ENCODE results near the gene VAV3. TPM values are rescaled to one million over a fixed set of nuclear protein-coding genes. Genes with fewer than 3 reads are reported as not detected.
A peak's percentile ranks its signal among the peaks of the same experiment; 100 is the strongest.

VAV3 gene
- total and polyA plus RNA-seq, 4 donors, result 1.7 to 14.4 (median 7.6) TPM

GRCh38 chr1:107870696-107871095 is 94.3 kb downstream of the VAV3 start:
- no peaks in the 10 kb centered on the region for H3K36me3 ChIP-seq (ENCODE audit: control insufficient read depth in 4 of 4, insufficient read depth in 4 of 4, low read length in 4 of 4)
- H3K27ac ChIP-seq (ENCODE audit: low read depth in 1 of 2, low read length in 1 of 2), result no peak overlapping the region
- DNase-seq (peak in 1 of 3 donors; percentile 37), ATAC-seq (ENCODE audit: insufficient read depth, low FRiP score) (no peak)
- no peak overlapping the region for H3K9ac ChIP-seq (ENCODE audit: insufficient read depth in 1 of 2, low read length in 2 of 2)
- peaks cover 0 to 5% (median 0%) of the 10 kb centered on the region in 5 donors for H3K4me1 ChIP-seq (ENCODE audit: control insufficient read depth in 5 of 5, insufficient read depth in 5 of 5, low read length in 5 of 5)
- WGBS, 2 donors, result 66 to 83% methylated on average over 3 of the region's 3 CpGs
- H3K4me3 ChIP-seq, result no peak overlapping the region
- no peak for TF ChIP-seq CTCF (IDR thresholded peaks at IDR 0.05; ENCODE audit: control extremely low read depth, extremely low read depth)
- no peaks in the 10 kb centered on the region for H3K27me3 ChIP-seq (ENCODE audit: control insufficient read depth in 3 of 3, insufficient read depth in 3 of 3, low read length in 2 of 3)
- H3K9me3 ChIP-seq (ENCODE audit: control insufficient read depth in 4 of 4, insufficient read depth in 3 of 4, low read length in 3 of 4), result no peaks in the 10 kb centered on the region

DNA sequence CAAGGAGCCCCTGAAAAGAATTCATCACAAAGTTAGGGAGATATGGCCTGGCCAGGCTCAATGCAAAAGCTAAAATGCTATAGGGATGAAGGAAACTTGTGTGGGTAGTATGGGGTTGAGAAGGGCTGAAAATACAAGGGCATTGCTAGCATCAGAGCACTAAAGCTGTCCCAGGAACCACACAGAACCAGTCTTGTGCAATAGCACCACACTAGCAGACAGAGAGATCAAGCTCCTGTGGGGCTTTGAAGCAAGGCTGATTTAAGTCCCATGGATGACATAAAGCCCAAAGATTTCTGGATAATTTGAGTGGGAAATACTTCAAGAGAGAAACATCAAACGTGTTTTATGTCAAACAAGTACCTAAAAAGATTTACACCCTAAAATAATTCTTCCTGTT is 97.1 kb downstream of the VAV3 start:
- ATAC-seq (ENCODE audit: insufficient read depth, low FRiP score) (no peak), DNase-seq (no peak)
- TF ChIP-seq CTCF (IDR thresholded peaks at IDR 0.05; ENCODE audit: control extremely low read depth, extremely low read depth), result no peak
- WGBS, 2 donors, result 34 to 58% methylated on average over 1 of the region's 1 CpG
- H3K9ac ChIP-seq (ENCODE audit: insufficient read depth in 1 of 2, low read length in 2 of 2), result no peak overlapping the region
- H3K9me3 ChIP-seq (ENCODE audit: control insufficient read depth in 4 of 4, insufficient read depth in 3 of 4, low read length in 3 of 4), result no peaks in the 10 kb centered on the region
- no peaks in the 10 kb centered on the region for H3K36me3 ChIP-seq (ENCODE audit: control insufficient read depth in 4 of 4, insufficient read depth in 4 of 4, low read length in 4 of 4)
- H3K4me3 ChIP-seq, result no peak overlapping the region
- peaks cover 0 to 5% (median 0%) of the 10 kb centered on the region in 5 donors for H3K4me1 ChIP-seq (ENCODE audit: control insufficient read depth in 5 of 5, insufficient read depth in 5 of 5, low read length in 5 of 5)
- H3K27ac ChIP-seq (ENCODE audit: low read depth in 1 of 2, low read length in 1 of 2), result no peak overlapping the region
- H3K27me3 ChIP-seq (ENCODE audit: control insufficient read depth in 3 of 3, insufficient read depth in 3 of 3, low read length in 2 of 3), result no peaks in the 10 kb centered on the region

- H3K36me3 ChIP-seq (ENCODE audit: control insufficient read depth in 4 of 4, insufficient read depth in 4 of 4, low read length in 4 of 4), result no peaks in the 10 kb centered on the region
- ATAC-seq (ENCODE audit: insufficient read depth, low FRiP score) (no peak), DNase-seq (no peak)
- TF ChIP-seq CTCF (IDR thresholded peaks at IDR 0.05; ENCODE audit: control extremely low read depth, extremely low read depth), result no peak
- H3K27ac ChIP-seq (ENCODE audit: low read depth in 1 of 2, low read length in 1 of 2), result no peak overlapping the region
- H3K4me3 ChIP-seq, result no peak overlapping the region
- H3K9ac ChIP-seq (ENCODE audit: insufficient read depth in 1 of 2, low read length in 2 of 2), result no peak overlapping the region
- H3K4me1 ChIP-seq (ENCODE audit: control insufficient read depth in 5 of 5, insufficient read depth in 5 of 5, low read length in 5 of 5), result peaks cover 0 to 5% (median 0%) of the 10 kb centered on the region in 5 donors
- H3K9me3 ChIP-seq (ENCODE audit: control insufficient read depth in 4 of 4, insufficient read depth in 3 of 4, low read length in 3 of 4), result no peaks in the 10 kb centered on the region
- no peaks in the 10 kb centered on the region for H3K27me3 ChIP-seq (ENCODE audit: control insufficient read depth in 3 of 3, insufficient read depth in 3 of 3, low read length in 2 of 3)
- WGBS, 2 donors, result 78 to 93% methylated on average over 2 of the region's 2 CpGs
Measured at GRCh38 chr1:107867422-107867821, 97.6 kb downstream of the VAV3 start.

- no peak overlapping the region for H3K27ac ChIP-seq (ENCODE audit: low read depth in 1 of 2, low read length in 1 of 2)
- no peaks in the 10 kb centered on the region for H3K27me3 ChIP-seq (ENCODE audit: control insufficient read depth in 3 of 3, insufficient read depth in 3 of 3, low read length in 2 of 3)
- no peak for DNase-seq
- ATAC-seq (ENCODE audit: insufficient read depth, low FRiP score), result no peak
- H3K4me3 ChIP-seq, result no peak overlapping the region
- no peak for TF ChIP-seq CTCF (IDR thresholded peaks at IDR 0.05; ENCODE audit: control extremely low read depth, extremely low read depth)
- no peak overlapping the region for H3K9ac ChIP-seq (ENCODE audit: insufficient read depth in 1 of 2, low read length in 2 of 2)
- peaks cover 0 to 5% (median 0%) of the 10 kb centered on the region in 5 donors for H3K4me1 ChIP-seq (ENCODE audit: control insufficient read depth in 5 of 5, insufficient read depth in 5 of 5, low read length in 5 of 5)
- H3K9me3 ChIP-seq (ENCODE audit: control insufficient read depth in 4 of 4, insufficient read depth in 3 of 4, low read length in 3 of 4), result no peaks in the 10 kb centered on the region
- no peaks in the 10 kb centered on the region for H3K36me3 ChIP-seq (ENCODE audit: control insufficient read depth in 4 of 4, insufficient read depth in 4 of 4, low read length in 4 of 4)
Measured at GRCh38 chr1:107866870-107867269, 98.1 kb downstream of the VAV3 start.
